Right atrium auricular region (tissue), 2 donors: ENCODE results near the gene ZCCHC7. TPM values are rescaled to one million over a fixed set of nuclear protein-coding genes. Genes with fewer than 3 reads are reported as not detected.

Experiments
- DNase-seq: peaks from one replicate; pipeline ENCODE4 v3.0.0-alpha.2; 2019; ENCODE audit warnings: low spot score
- H3K27ac ChIP-seq, 2 donors: fragments of 200-600 bp; sonication (generic); 1 replicate in 1 of 2; 2 replicates in 1 of 2; pipeline ENCODE4 v1.5.1; 2016 to 2019
- H3K27me3 ChIP-seq, 2 donors: fragments of 200-600 bp; sonication (generic); one replicate each; pipeline versions ENCODE4 v1.5.1 to v1.6.0; 2017 to 2019
- H3K36me3 ChIP-seq: fragments of 200-600 bp; sonication (generic); one replicate; pipeline ENCODE4 v1.5.1; 2016
- H3K4me1 ChIP-seq, 2 donors: fragments of 200-600 bp; sonication (generic); one replicate each; pipeline versions ENCODE4 v1.5.1 to v1.6.0; 2017 to 2019
- H3K4me3 ChIP-seq, 2 donors: fragments of 200-600 bp; sonication (generic); 1 replicate in 1 of 2; 2 replicates in 1 of 2; pipeline ENCODE4 v1.5.1; 2017 to 2019; ENCODE audit warnings: mild to moderate bottlenecking in 1 of 2, moderate library complexity in 1 of 2
- H3K9me3 ChIP-seq, 2 donors: fragments of 200-600 bp; sonication (generic); one replicate each; pipeline ENCODE4 v1.5.1; 2019
- total RNA-seq, 2 donors: library from RNA; depleted of rRNA; stranded (reverse); fragments of >200 nt; gene quantifications; one replicate each; pipeline ENCODE4 v1.1.0, GENCODE V29; 2016
- TF ChIP-seq, protein P1 (sequence below), 2 donors: fragments of 200-600 bp; sonication (generic); IDR thresholded peaks; one replicate each; pipeline ENCODE4 v1.5.1; 2019; ENCODE audit warnings: antibody characterized with exemption in 2 of 2

Gene ZCCHC7
- total RNA-seq, 2 donors from 2014 or later, result 8.1 to 8.6 TPM

- DNase-seq, result no peak
- Histone ChIP-seq H3K4me1 (no peaks in the 10 kb centered on the region), H3K27me3 (no peaks in the 10 kb centered on the region), H3K4me3 (no peak overlapping the region), H3K9me3 (no peaks in the 10 kb centered on the region), H3K36me3 (no peaks in the 10 kb centered on the region), H3K27ac (no peak overlapping the region)
- TF ChIP-seq, protein P1, sequence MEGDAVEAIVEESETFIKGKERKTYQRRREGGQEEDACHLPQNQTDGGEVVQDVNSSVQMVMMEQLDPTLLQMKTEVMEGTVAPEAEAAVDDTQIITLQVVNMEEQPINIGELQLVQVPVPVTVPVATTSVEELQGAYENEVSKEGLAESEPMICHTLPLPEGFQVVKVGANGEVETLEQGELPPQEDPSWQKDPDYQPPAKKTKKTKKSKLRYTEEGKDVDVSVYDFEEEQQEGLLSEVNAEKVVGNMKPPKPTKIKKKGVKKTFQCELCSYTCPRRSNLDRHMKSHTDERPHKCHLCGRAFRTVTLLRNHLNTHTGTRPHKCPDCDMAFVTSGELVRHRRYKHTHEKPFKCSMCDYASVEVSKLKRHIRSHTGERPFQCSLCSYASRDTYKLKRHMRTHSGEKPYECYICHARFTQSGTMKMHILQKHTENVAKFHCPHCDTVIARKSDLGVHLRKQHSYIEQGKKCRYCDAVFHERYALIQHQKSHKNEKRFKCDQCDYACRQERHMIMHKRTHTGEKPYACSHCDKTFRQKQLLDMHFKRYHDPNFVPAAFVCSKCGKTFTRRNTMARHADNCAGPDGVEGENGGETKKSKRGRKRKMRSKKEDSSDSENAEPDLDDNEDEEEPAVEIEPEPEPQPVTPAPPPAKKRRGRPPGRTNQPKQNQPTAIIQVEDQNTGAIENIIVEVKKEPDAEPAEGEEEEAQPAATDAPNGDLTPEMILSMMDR (IDR thresholded peaks at IDR 0.05), result no peak
Measured at GRCh38 chr9:37378613-37379004, 258.2 kb downstream of the ZCCHC7 start.

DNA sequence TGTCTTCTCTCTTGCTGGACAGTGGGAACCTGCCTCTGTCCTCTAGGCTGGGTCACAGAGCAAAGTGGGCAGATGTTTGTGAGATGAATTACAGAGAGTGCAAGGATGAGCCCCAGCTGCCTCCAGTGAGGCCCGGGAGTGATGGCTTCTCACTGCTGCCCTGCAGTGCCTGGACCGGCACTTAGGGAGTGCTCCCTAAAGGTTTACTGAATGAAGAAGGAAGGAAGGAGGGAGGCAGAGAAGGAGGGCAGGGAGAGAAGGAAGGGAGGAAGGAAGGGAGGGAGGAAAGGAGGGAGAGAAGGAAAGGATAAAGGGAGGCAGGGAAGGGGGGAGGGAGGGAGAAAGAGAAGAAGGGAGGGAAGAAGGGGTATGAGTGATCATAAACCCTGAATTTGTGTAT lies 259.5 kb downstream of the ZCCHC7 start:
- Histone ChIP-seq H3K4me1 (no peaks in the 10 kb centered on the region), H3K27me3 (no peaks in the 10 kb centered on the region), H3K9me3 (no peaks in the 10 kb centered on the region), H3K27ac (no peak overlapping the region), H3K36me3 (no peaks in the 10 kb centered on the region), H3K4me3 (no peak overlapping the region)
- DNase-seq, result no peak
- TF ChIP-seq, protein P1 (IDR thresholded peaks at IDR 0.05), result no peak

DNA sequence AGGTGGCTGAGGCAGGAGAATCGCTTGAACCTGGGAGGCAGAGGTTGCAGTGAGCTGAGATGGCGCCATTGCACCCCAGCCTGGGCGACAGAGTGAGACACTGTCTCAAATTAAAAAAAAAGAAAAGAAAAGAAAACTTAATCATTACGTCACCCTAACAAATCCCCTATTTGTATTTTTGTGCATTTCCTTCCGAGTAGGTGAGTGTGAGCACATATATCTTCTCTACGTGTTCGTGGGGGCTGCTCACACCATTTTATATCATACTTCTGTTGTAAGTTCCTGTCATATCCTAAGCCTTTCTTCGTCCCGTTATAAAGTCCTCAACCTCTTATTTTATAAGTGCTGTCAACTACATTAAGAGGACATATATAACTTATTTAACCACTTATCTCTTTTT lies 260.2 kb downstream of the ZCCHC7 start:
- no peak overlapping the region for H3K27ac ChIP-seq
- no peaks in the 10 kb centered on the region for H3K27me3 ChIP-seq
- TF ChIP-seq, protein P1 (IDR thresholded peaks at IDR 0.05), result no peak

GRCh38 chr9:37381094-37381741 lies 260.8 kb downstream of the ZCCHC7 start:
- H3K9me3 ChIP-seq, result no peaks in the 10 kb centered on the region
- H3K36me3 ChIP-seq, result no peaks in the 10 kb centered on the region
- H3K4me3 ChIP-seq, result no peak overlapping the region
- TF ChIP-seq, protein P1 (IDR thresholded peaks at IDR 0.05), result no peak
- no peaks in the 10 kb centered on the region for H3K27me3 ChIP-seq
- no peak overlapping the region for H3K27ac ChIP-seq
- no peaks in the 10 kb centered on the region for H3K4me1 ChIP-seq
- DNase-seq, result no peak

More for the DNA sequence above, 260.2 kb downstream of the ZCCHC7 start:
- no peak for DNase-seq
- Histone ChIP-seq H3K36me3 (no peaks in the 10 kb centered on the region), H3K9me3 (no peaks in the 10 kb centered on the region), H3K4me3 (no peak overlapping the region), H3K4me1 (no peaks in the 10 kb centered on the region)

- DNase-seq, result no peak
- no peak overlapping the region for H3K4me3 ChIP-seq
- H3K27me3 ChIP-seq, result no peaks in the 10 kb centered on the region
- H3K36me3 ChIP-seq, result no peaks in the 10 kb centered on the region
- no peaks in the 10 kb centered on the region for H3K9me3 ChIP-seq
- H3K27ac ChIP-seq, result no peak overlapping the region
- TF ChIP-seq, protein P1 (IDR thresholded peaks at IDR 0.05), result no peak
- no peaks in the 10 kb centered on the region for H3K4me1 ChIP-seq
Measured at GRCh38 chr9:37382161-37382981, 262.0 kb downstream of the ZCCHC7 start.
